Testis (tissue), 2 donors: ENCODE measurements around the gene ICAM1.

Experiments used
- POLR2A ChIP-seq: fragments of 450-650 bp; IDR thresholded peaks from one replicate; pipeline ENCODE4 v1.6.1; 2017; ENCODE audit warnings: antibody characterized with exemption, mild to moderate bottlenecking, moderate library complexity
- TF ChIP-seq, protein P1 (sequence below), 3 experiments: fragments of 450-650 bp in 2 of 3; fragments of 200-600 bp in 1 of 3; sonication (generic) in 1 of 3; IDR thresholded peaks; one replicate each; pipeline ENCODE4 v1.5.1; 2016 to 2019; ENCODE audit warnings: antibody characterized with exemption in 3 of 3, mild to moderate bottlenecking in 2 of 3, moderate library complexity in 1 of 3

DNA sequence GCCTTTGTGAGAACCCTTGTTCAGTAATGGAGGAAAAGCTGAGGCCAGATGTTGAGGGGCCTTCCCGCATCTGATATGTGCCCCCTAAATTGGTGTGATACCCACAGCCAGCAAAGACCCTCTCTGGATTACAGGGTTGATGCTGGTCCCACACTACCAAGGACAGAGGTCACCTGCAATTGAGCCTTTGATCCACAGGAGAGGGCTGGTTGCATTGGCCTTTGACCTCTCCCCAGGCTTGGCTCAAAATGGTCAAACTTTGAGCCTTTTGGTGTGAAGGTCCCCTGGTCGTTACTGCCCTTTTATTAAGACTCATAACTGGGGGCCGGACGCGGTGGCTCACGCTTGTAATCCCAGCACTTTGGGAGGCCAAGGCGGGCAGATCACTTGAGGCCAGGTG, 27.3 kb upstream of the ICAM1 start:
- TF ChIP-seq, protein P1, sequence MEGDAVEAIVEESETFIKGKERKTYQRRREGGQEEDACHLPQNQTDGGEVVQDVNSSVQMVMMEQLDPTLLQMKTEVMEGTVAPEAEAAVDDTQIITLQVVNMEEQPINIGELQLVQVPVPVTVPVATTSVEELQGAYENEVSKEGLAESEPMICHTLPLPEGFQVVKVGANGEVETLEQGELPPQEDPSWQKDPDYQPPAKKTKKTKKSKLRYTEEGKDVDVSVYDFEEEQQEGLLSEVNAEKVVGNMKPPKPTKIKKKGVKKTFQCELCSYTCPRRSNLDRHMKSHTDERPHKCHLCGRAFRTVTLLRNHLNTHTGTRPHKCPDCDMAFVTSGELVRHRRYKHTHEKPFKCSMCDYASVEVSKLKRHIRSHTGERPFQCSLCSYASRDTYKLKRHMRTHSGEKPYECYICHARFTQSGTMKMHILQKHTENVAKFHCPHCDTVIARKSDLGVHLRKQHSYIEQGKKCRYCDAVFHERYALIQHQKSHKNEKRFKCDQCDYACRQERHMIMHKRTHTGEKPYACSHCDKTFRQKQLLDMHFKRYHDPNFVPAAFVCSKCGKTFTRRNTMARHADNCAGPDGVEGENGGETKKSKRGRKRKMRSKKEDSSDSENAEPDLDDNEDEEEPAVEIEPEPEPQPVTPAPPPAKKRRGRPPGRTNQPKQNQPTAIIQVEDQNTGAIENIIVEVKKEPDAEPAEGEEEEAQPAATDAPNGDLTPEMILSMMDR (IDR thresholded peaks at IDR 0.05) = no peak
- no peak for TF ChIP-seq POLR2A
